GM19351 (cell line): ENCODE measurements around the gene CDK11A.
"Not testable (repeated sequence)": the region's sequence is repeated elsewhere in the genome, so short reads cannot be mapped to it uniquely, and the experiment has no call there.

ENCODE experiments used
- ATAC-seq: cut with Tn5 transposase; IDR thresholded peaks from one replicate; pipeline ENCODE4 v1.9.1; 2021; ENCODE audit warnings: mild to moderate bottlenecking, moderate library complexity; ENCODE audit not compliant: unreplicated experiment

CDK11A gene

GRCh38 chr1:1754051-1754815 is 30.1 kb upstream of the CDK11A start:
- ATAC-seq = no peak

GRCh38 chr1:1753607-1754005 is 29.4 kb upstream of the CDK11A start:
- ATAC-seq = no peak

- ATAC-seq = no peak
These were observed 28.8 kb upstream of the CDK11A start for GRCh38 chr1:1752636-1753606.

- no peak for ATAC-seq
These were observed 28.0 kb upstream of the CDK11A start for GRCh38 chr1:1752190-1752589.

GRCh38 chr1:1749941-1750340 is 25.8 kb upstream of the CDK11A start:
- not testable (repeated sequence) for ATAC-seq

GRCh38 chr1:1748686-1749321 is 24.6 kb upstream of the CDK11A start:
- ATAC-seq = no peak

GRCh38 chr1:1746566-1746909 is 22.4 kb upstream of the CDK11A start:
- ATAC-seq = peak; percentile 73

GRCh38 chr1:1745651-1746565 is 21.8 kb upstream of the CDK11A start:
- ATAC-seq = peak; percentile 71

GRCh38 chr1:1742529-1742928 is 18.4 kb upstream of the CDK11A start:
- not testable (repeated sequence) for ATAC-seq

GRCh38 chr1:1741013-1741412 is 16.9 kb upstream of the CDK11A start:
- ATAC-seq = not testable (repeated sequence)

GRCh38 chr1:1738799-1739337 is 14.7 kb upstream of the CDK11A start:
- not testable (repeated sequence) for ATAC-seq

GRCh38 chr1:1737675-1738590 is 13.8 kb upstream of the CDK11A start:
- ATAC-seq = not testable (repeated sequence)

GRCh38 chr1:1732381-1732780 is 8.2 kb upstream of the CDK11A start:
- no peak for ATAC-seq

- ATAC-seq = no peak
These were observed 6.7 kb upstream of the CDK11A start for GRCh38 chr1:1730870-1731269.

- ATAC-seq = not testable (repeated sequence)
These were observed 6.1 kb upstream of the CDK11A start for GRCh38 chr1:1730230-1730629.

GRCh38 chr1:1729116-1729816 is 5.1 kb upstream of the CDK11A start:
- ATAC-seq = not testable (repeated sequence)

- not testable (repeated sequence) for ATAC-seq
These were observed 4.3 kb upstream of the CDK11A start for GRCh38 chr1:1728308-1729005.
